Measurements from ENCODE around the gene SORCS2. TPM values are rescaled to one million over a fixed set of nuclear protein-coding genes. Genes with fewer than 3 reads are reported as not detected.

Gene SORCS2
- total RNA-seq, 4 donors from 2014 or later: 0.19 to 0.85 (median 0.66) TPM

DNA sequence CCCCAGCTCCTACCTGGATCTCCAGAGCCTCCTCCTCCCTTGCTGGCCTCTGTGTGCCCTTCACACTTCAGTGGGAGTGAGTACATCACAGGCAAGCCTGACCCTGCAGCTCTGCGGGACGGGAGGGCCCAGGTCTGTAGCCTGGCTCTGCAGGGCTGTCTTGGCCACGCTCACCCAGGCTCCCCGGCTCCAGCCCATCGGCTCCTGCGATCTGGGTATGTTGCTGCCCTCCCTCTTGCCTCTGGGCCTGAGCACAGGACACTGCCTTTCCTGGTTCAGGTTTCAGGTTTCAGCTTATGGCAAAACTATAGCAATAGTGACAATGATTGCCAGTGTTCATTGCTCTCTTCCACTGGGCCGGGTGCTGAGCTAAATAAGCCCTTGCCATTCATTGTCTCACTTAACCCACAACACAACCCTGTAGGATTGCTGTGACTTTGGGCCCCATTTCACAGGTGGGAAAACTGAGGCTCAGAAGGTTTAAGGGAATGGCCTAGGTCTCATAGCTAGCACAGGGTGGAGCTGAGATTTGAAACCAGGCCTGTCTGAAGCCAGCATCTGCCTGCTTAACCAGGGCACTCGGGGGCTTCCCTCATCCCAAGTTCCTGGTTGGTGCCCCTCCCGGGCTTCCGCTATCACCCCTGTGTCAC lies 44.6 kb upstream of the SORCS2 start:
- TF ChIP-seq, protein P1, sequence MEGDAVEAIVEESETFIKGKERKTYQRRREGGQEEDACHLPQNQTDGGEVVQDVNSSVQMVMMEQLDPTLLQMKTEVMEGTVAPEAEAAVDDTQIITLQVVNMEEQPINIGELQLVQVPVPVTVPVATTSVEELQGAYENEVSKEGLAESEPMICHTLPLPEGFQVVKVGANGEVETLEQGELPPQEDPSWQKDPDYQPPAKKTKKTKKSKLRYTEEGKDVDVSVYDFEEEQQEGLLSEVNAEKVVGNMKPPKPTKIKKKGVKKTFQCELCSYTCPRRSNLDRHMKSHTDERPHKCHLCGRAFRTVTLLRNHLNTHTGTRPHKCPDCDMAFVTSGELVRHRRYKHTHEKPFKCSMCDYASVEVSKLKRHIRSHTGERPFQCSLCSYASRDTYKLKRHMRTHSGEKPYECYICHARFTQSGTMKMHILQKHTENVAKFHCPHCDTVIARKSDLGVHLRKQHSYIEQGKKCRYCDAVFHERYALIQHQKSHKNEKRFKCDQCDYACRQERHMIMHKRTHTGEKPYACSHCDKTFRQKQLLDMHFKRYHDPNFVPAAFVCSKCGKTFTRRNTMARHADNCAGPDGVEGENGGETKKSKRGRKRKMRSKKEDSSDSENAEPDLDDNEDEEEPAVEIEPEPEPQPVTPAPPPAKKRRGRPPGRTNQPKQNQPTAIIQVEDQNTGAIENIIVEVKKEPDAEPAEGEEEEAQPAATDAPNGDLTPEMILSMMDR (IDR thresholded peaks at IDR 0.05; ENCODE audit: low read depth): no peak

DNA sequence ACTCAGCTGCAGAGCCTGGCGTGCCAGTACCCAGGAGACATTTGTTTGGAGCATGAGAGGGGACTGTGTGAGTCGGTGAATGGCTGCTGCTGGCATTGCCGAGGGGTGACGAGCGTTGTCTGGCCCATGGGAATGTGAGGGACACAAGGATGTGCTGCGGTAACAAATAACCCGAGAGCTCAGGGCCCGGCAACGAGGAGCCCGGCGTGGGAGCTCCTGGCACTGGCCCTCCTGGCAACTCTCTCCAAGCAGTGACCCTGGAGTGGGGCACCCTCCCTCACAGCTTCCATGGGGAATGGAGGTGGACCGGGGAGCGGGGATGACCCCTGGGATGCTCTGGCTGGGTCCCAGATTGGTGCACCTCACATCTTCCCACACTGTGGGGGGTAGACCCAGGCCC lies 44.0 kb upstream of the SORCS2 start:
- TF ChIP-seq, protein P1 (IDR thresholded peaks at IDR 0.05; ENCODE audit: low read depth): no peak

DNA sequence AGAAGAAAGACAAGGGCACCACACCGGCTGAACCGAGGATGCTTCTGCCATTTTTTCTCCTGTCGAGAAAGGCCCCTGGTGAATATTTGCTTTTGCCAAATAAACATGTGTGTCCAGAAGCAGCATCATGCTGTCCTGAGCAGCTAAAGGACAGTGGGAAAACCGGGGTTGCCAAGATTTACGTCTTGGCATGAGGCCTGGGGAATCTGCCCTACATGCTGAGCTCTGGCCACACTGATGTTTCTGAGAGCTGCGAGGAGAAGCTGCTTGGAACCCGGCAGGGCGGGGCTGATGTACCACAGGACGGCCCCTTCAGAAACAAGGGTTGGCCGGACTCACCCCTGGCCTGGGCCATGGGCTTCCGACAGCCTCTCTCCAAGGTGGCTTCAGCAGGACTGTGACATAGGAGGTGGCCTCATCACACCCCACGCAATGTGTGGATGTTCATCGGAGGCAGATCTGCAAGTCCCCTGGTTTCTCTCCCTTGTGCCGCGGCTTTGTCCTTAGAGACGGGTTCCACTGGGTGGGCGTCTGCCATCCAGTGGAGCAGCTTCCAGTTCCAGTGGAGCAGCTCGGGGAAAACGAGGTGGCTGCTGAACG lies 42.2 kb upstream of the SORCS2 start:
- TF ChIP-seq, protein P1 (IDR thresholded peaks at IDR 0.05; ENCODE audit: low read depth): no peak

DNA sequence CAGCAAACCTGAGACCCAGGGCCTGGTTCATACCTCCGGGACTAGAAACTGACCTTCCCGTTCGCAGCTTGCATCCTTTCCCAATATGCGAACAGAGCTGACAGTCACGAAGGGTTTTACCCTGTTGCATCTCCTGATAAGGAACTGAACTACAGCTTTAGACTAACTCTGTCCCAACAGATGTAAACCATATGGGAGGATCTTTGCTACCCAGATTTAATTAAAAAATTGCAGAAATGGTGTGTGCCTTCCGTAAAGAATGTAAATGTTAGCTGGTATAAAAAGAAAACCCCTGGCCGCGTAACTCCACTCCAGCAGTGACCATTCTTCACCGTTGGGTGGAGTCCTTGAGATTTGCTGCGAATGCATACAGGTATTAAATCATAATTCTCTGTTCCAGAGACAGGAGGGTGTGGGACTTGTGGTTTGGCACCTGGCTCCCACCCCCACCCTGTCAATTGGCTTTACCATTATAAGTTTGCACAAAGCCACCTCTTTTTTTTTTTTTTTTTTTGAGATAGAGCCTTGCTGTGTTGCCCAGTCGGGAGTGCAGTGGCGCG lies 40.6 kb upstream of the SORCS2 start:
- TF ChIP-seq, protein P1 (IDR thresholded peaks at IDR 0.05; ENCODE audit: low read depth): no peak

DNA sequence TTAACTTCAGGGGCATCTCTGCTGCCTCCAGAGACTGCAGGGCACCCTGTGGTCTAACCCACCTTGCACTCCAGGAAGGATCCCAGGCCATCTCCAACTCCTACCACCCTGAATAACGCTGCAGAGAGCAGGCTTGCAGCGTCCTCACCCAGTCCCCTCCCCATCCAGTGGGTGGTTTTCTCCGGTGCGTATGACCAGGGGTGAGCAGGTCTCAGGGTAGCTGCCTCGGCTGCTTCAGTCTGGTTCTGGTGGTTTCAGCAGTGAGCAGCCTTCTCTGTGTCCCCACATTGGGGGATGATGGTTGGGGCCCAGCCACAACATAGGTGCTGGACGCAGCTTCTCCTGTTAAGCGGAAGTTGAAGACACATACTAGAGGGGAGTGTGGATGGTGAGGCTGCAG lies 38.6 kb upstream of the SORCS2 start:
- TF ChIP-seq, protein P1 (IDR thresholded peaks at IDR 0.05; ENCODE audit: low read depth): no peak

DNA sequence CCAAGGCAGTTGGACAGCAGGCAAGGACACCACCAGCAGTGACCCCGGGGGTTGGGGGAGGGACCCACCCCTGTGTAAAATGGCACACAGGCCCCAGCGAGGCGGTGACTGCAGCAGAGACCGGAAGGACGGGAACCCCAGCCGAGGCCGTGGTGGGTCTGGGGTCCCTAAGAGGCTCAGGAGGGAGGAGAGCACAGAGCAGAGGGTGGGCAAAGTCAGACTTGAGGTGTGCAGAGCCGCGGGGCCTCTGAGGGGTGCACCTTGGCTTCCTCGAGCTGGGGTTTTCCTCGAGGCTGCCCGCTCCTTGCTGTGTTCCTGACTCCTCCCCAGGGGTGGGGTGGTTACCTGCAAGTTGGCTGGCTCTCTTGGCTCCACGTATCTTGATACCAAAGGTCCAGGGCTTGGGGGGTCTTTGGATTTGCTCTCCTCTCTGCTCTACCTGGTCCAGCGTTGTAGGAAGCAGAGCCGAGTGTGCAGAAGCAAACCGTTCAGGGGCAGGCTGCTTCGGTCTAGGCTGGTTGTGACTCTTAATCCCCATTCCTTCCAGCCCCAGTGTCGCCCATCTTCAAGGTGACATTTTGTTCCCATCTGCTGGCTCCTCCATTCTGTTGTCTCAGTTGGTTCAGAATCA lies 37.9 kb upstream of the SORCS2 start:
- TF ChIP-seq, protein P1 (IDR thresholded peaks at IDR 0.05; ENCODE audit: low read depth): no peak

DNA sequence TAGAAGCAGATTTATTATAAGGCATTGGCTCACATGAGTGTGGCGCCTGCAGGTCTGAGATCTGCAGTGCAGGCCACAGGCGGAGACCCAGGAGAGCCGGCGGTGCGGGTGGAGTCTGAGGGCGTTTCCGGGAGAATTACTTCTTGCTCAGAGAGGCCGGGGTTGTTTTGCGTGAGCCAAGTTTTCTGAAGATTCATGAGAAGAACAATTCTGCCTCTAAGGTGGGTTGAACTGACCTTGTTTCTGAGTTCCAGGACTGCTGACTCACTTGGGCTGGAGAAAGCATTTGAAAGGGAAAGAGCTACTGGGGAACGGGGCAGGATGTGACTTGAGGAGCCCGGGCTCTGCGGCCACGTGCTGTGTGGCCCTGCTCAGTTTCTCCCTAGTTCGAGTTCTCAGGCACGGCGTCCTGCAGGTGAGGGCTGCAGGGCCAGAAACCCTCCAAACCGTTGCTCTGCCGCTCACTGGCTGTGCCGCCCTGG lies 36.7 kb upstream of the SORCS2 start:
- TF ChIP-seq, protein P1 (IDR thresholded peaks at IDR 0.05; ENCODE audit: low read depth): no peak
